A549 treated with CORT108297 at 1 μM for 4 hours (cell line): ENCODE data around the gene CMTM1. TPM values are rescaled to one million over a fixed set of nuclear protein-coding genes. Genes with fewer than 3 reads are reported as not detected.

Experiments used
- total RNA-seq: library from RNA; stranded (reverse); fragments of 200-300 nt; extraction: Qiagen RNA extraction; gene quantifications from 5 replicates; pipeline ENCODE4 v1.2.3, GENCODE V29; 2022

CMTM1 gene, protein sequence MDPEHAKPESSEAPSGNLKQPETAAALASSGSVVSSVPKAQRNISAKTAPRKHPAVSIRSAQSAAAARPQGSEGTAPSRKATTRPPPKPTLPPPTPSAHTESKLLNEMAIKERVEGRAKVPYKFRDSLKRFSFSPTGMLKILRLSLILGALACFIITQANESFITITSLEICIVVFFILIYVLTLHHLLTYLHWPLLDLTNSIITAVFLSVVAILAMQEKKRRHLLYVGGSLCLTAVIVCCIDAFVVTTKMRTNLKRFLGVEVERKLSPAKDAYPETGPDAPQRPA
- 0.63 to 1.7 TPM (median 1.2 TPM) in 5 replicates for total RNA-seq

DNA sequence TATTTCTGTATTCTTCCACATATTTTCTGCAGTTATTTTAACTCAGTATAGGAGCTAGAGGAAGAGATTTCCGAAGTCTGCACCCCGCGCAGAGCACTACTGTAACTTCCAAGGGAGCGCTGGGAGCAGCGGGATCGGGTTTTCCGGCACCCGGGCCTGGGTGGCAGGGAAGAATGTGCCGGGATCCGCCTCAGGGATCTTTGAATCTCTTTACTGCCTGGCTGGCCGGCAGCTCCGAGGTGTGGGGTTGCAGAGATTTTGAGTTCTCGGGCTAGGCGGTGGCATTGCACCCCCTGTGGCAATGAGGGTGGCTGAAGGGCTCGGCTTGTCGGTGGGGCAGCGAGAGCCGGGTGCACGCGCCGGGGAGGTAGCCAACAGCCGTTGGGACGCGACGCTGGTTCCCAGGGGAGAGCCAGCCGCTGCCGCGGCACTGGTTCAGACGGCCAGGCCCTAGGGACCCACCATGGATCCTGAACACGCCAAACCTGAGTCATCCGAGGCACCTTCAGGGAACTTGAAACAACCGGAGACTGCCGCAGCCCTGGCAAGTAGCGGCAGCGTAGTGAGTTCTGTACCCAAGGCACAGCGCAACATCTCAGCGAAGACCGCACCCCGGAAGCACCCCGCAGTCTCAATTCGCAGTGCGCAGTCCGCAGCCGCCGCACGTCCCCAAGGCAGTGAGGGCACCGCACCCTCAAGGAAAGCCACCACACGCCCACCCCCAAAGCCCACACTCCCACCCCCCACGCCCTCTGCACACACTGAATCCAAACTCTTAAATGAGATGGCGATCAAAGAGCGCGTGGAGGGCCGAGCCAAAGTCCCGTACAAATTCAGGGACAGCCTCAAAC, at the start of gene CMTM1:
Gene CMTM1 (plus strand): TSS at position 389 of the 851 bp plus-strand sequence. CDS start 75 bp downstream, at position 464.

DNA sequence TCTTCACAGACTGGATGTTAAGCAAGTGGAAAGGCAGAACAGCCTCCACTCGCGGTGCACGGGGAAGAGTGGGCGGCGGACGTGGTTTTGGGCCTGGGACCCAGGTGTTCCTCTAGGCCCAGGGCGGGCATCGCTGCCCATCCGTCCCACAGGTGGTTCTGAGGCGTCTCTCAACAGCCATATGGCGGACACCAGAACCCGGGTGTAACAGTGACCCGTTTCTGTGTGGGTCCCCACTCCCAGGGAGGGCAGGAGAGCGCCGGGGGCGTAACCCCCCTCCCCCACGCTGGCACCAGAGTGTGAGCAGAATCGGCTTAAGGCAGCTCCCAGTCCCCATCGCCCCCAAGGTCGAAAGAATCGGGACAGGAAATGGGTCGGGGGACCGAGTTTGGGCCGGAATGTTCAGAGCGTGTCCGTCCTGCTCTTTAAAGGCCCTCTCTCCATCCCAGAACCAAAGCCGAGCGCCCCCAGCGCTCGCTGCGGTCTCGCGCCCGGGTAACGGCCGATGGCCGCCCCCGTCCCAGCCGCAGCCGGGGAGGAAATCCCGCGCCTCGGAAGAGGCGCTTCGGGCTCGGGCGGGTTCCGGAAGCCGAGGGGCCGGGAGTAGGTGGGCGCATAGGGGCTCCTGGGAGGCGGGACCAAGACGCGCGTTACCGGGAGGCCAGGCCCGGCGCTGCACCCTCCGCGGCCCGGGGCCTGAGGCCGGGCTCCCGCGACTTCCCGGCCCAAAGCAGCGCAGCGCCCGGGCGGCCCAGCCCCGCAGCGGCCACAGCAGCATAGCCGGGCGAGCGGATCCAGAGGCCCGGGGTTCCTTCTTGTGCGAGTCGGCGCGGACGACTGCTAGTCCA, 16.7 kb upstream of the CMTM1 start, which contains the start of gene TK2:
Gene TK2 (minus strand): TSS at position 839 of the 848 bp plus-strand sequence. CDS start 61 bp downstream, at position 778.

DNA sequence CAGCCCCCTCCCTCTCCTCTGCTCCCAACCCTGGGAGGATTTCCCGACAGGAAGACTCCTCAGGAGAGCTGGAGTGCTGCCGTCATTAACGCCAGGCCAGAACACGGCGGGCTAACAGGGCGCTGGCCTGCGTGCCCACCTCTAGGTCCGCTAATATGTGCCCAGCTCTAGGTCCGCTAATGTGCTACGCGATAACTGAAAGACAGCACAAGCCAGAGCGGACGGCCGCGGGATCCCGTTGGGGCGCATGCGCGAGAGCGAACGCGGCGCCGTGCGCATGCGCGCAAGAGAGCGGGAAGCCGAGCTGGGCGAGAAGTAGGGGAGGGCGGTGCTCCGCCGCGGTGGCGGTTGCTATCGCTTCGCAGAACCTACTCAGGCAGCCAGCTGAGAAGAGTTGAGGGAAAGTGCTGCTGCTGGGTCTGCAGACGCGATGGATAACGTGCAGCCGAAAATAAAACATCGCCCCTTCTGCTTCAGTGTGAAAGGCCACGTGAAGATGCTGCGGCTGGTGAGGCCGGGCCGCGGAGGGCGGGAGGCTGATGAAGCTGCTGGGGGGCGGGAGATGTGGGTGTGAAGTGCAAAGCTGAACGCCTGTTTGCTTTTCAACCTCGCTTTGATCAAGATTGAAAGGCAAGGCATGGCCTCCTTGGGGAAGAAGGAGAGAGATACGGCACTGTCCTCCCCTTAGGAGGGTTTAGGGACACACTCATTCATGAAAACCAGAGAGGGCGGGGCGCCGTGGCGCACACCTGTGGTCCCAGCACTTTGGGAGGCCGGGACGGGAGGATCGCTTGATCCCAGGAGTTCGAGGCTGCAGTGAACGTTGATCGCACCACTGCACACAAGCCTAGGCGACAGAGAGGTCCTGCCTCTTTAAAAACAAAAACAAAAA, 13.7 kb upstream of the CMTM1 start, which contains the start of gene CKLF:
Gene CKLF (plus strand): TSS at position 291 of the 892 bp plus-strand sequence. CDS start 140 bp downstream, at position 431.

DNA sequence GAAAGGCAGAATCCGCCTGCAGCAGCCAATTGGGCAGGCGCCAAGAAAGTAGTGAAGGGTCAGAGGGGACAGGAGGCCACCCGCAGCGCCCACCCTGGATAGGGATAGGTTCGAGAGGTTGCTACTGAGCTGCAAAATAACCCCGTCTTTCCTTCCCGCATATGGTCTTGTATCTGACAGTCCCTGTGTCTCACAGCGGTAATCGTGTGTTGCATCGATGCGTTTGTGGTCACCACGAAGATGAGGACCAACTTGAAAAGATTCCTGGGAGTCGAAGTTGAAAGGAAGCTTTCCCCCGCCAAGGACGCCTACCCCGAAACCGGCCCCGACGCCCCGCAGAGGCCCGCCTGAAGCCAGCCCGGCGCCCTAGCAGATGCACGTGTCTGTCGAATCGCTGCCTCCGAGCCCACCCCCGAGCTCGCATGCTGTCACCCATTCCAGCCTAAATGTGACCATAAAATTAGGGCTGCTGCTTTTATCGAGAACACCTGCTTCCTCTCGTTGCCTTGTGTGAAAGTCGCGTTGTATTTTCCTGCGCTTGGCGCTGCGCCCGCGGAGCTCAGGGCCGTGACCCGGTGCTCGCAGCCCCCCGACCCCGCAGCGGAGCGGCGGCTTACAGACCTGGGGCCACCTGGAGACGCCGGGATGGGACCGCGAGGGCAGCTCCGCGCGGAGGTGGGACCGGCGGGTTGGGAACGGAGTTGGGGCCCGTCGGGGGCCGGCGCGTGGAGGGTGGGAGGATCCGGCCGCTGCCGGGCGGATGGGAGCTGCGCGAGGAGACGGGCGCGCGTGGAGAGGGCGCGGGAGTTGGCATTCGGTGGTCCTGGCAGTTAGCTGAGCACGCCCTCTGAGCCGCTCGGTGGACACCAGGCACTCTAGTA, 12.7 kb downstream of the CMTM1 start, which contains the start of gene CMTM2:
Gene CMTM2 (plus strand): TSS at position 813 of the 881 bp plus-strand sequence. CDS start 145 bp downstream, outside the sequence.

DNA sequence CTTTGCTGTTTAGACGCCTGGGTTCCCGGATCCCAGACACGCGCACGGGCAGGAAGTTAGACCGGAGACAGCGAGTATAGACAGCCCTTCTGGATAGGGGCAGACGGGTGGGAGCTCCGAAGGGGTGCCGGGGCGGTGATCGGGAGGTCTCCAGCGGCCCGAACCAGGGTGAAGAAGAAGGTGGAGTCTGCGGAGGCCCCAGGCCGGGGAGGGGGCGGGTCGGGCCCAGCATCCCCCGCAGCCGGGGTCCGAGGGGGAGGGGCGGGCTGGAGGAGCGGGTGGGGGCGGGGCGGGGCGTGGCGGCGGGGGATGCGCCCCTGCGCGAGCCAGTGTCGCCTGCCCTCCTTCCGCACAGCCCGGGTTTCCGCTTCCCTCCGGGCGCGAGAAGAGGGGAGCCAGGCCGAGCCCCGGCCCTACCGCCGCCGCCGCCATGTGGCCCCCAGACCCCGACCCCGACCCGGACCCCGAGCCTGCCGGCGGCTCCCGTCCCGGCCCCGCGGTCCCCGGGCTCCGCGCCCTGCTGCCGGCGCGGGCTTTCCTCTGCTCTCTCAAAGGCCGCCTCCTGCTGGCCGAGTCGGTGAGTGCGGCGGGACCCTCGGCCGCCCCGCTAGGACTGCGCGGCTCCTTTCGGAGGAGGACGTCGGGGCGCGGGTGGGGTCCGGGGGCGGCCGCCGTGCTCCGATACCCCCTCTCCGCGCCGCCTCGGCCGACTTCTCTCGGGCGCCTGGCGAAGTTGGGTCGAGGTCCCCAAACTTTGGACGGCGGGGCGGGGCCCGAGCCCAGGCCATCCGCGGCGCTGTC, 38.3 kb downstream of the CMTM1 start, which contains the start of gene CMTM3:
Gene CMTM3 (plus strand): TSS at position 329 of the 801 bp plus-strand sequence. CDS start 102 bp downstream, at position 431.

Other genes starting within 250 kb of the CMTM1 start
- 0.09 to 0.22 TPM (median 0.16 TPM) in 5 replicates for gene CDH5, start 199.7 kb upstream of the CMTM1 start, total RNA-seq
- gene BEAN1, start 139.1 kb upstream of the CMTM1 start, total RNA-seq, result 2.4 to 3.9 TPM (median 2.9 TPM) in 5 replicates
- 15.4 to 18.2 TPM (median 16.1 TPM) in 5 replicates for gene TK2, start 16.3 kb upstream of the CMTM1 start, total RNA-seq
- 61.7 to 68.7 TPM (median 67.2 TPM) in 5 replicates for gene CKLF, start 13.9 kb upstream of the CMTM1 start, total RNA-seq
- not detected in 5 replicates for gene CMTM2, start 13.0 kb downstream of the CMTM1 start, total RNA-seq
- 76.9 to 83.6 TPM (median 82.0 TPM) in 5 replicates for gene CMTM3, start 38.3 kb downstream of the CMTM1 start, total RNA-seq
- gene CMTM4, start 130.3 kb downstream of the CMTM1 start, total RNA-seq, result 20.9 to 38.7 TPM (median 31.5 TPM) in 5 replicates
- gene DYNC1LI2, start 185.2 kb downstream of the CMTM1 start, total RNA-seq, result 40.4 to 60.5 TPM (median 52.6 TPM) in 5 replicates
- 0.06 to 0.07 TPM in 2 of 5 replicates, not detected in the others for gene TERB1, start 235.1 kb downstream of the CMTM1 start, total RNA-seq